ENCODE data around the gene ADM5. TPM values are rescaled to one million over a fixed set of nuclear protein-coding genes. Genes with fewer than 3 reads are reported as not detected.

The ADM5 gene, protein sequence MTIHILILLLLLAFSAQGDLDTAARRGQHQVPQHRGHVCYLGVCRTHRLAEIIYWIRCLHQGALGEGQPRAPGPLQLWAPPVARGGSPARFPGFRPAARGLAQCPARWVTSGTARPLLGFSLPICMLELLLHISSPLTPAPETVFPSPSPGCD
- polyA plus RNA-seq (2013, experiment 1 of 2), result 2.8 TPM
- 3.0 TPM for polyA plus RNA-seq (2013, experiment 2 of 2)

- Histone ChIP-seq H3K4me1 (ENCODE audit: control insufficient read depth, insufficient read depth, low read length, poor library complexity, severe bottlenecking) (peaks cover 5% of the 10 kb centered on the region), H3K36me3 (ENCODE audit: control insufficient read depth, insufficient read depth, low read length) (peaks cover 50% of the 10 kb centered on the region), H3K9me3 (ENCODE audit: control insufficient read depth, low read length) (no peaks in the 10 kb centered on the region), H3K4me3 (ENCODE audit: extremely low read depth, insufficient read depth, low read length, poor library complexity, severe bottlenecking) (peak within 1 kb of the TSS; percentile 41), H3K27ac (ENCODE audit: low read depth, low read length, severe bottlenecking) (no peak within 1 kb of the TSS)
- WGBS, 2 experiments (ENCODE audit: insufficient coverage in 2 of 2), result 95 to 96% methylated on average over 40 to 53 of the region's 54 CpGs
These were observed at the start of gene ADM5 for GRCh38 chr19:49689133-49690078. Gene ADM5, plus strand, starts transcription at chr19:49689594. Its CDS starts 244 bp downstream, at chr19:49689838.

- Histone ChIP-seq H3K36me3 (ENCODE audit: control insufficient read depth, insufficient read depth, low read length) (peaks cover 19% of the 10 kb centered on the region), H3K9me3 (ENCODE audit: control insufficient read depth, low read length) (no peaks in the 10 kb centered on the region), H3K4me3 (ENCODE audit: extremely low read depth, insufficient read depth, low read length, poor library complexity, severe bottlenecking) (peak within 1 kb of the TSS; percentile 99), H3K4me1 (ENCODE audit: control insufficient read depth, insufficient read depth, low read length, poor library complexity, severe bottlenecking) (peaks cover 43% of the 10 kb centered on the region), H3K27ac (ENCODE audit: low read depth, low read length, severe bottlenecking) (peak within 1 kb of the TSS; percentile 100)
- WGBS, 2 experiments (ENCODE audit: insufficient coverage in 2 of 2), result 0% methylated on average over 43 to 46 of the region's 51 CpGs
These were observed 49.1 kb upstream of the ADM5 start, which contains the start of gene RRAS for GRCh38 chr19:49640113-49640898. Gene RRAS, minus strand, starts transcription at chr19:49640143. Its CDS starts 45 bp downstream, at chr19:49640098.

DNA sequence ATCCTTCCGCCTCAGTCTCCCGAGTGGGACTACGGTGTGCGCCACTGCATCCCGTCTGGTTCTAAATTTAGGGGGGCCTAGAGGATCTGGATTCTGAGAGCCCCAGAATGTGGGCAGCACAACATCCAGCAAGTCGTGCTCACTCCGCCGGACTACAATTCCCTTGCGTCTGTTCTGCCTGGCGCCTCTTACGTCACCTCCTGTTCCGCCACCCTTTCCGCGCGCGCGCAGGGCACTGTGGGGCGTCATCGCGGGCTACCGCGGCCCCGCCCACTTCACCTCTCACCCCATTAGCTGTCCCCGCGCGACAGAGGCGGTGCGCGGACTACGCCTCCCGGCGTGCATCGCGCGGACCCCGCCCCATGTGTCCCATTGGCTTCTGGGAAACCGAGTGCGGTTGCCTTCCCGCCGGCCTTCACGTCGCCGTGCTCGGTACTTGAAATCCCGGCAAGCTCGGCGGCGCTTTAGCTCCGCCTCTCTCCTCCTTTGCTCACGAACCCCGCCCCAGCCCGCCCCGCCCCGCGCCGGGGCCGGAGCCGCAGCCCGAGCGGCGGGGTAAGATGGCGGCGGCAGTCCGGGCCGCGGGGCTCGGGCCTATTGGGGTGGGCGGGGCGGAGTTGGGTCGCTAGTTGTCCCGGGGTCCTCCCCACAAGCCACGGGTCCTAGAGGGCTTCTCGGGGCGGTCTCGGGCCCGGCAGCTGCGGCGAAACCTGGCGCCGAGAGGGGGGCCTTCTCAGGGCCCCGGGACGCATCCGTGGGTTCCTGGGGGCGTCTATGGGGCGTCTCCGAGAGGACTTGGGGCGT, 47.5 kb upstream of the ADM5 start, which contains the start of gene SCAF1:
Gene SCAF1, plus strand, starts transcription at position 522 of the 804 bp plus-strand sequence. CDS start 2,818 bp downstream, outside the sequence.
- H3K4me1 ChIP-seq (ENCODE audit: control insufficient read depth, insufficient read depth, low read length, poor library complexity, severe bottlenecking), result peaks cover 34% of the 10 kb centered on the region
- peak within 1 kb of the TSS; percentile 100 for H3K27ac ChIP-seq (ENCODE audit: low read depth, low read length, severe bottlenecking)
- H3K9me3 ChIP-seq (ENCODE audit: control insufficient read depth, low read length), result no peaks in the 10 kb centered on the region
- peaks cover 28% of the 10 kb centered on the region for H3K36me3 ChIP-seq (ENCODE audit: control insufficient read depth, insufficient read depth, low read length)
- H3K4me3 ChIP-seq (ENCODE audit: extremely low read depth, insufficient read depth, low read length, poor library complexity, severe bottlenecking), result peak within 1 kb of the TSS; percentile 99
- WGBS, 2 experiments (ENCODE audit: insufficient coverage in 2 of 2), result 0 to 1% methylated on average over 55 to 59 of the region's 87 CpGs

GRCh38 chr19:49642492-49643035, 46.8 kb upstream of the ADM5 start:
- H3K9me3 ChIP-seq (ENCODE audit: control insufficient read depth, low read length), result no peaks in the 10 kb centered on the region
- H3K4me3 ChIP-seq (ENCODE audit: extremely low read depth, insufficient read depth, low read length, poor library complexity, severe bottlenecking), result peak overlapping the region; percentile 99
- WGBS, 2 experiments (ENCODE audit: insufficient coverage in 2 of 2), result 9 to 10% methylated on average over 5 of the region's 5 CpGs
- H3K4me1 ChIP-seq (ENCODE audit: control insufficient read depth, insufficient read depth, low read length, poor library complexity, severe bottlenecking), result peaks cover 33% of the 10 kb centered on the region
- H3K36me3 ChIP-seq (ENCODE audit: control insufficient read depth, insufficient read depth, low read length), result peaks cover 35% of the 10 kb centered on the region
- H3K27ac ChIP-seq (ENCODE audit: low read depth, low read length, severe bottlenecking), result peak overlapping the region; percentile 100

GRCh38 chr19:49643466-49643865, 45.9 kb upstream of the ADM5 start:
- H3K36me3 ChIP-seq (ENCODE audit: control insufficient read depth, insufficient read depth, low read length), result peaks cover 44% of the 10 kb centered on the region
- no peak overlapping the region for H3K27ac ChIP-seq (ENCODE audit: low read depth, low read length, severe bottlenecking)
- peak overlapping the region; percentile 99 for H3K4me3 ChIP-seq (ENCODE audit: extremely low read depth, insufficient read depth, low read length, poor library complexity, severe bottlenecking)
- H3K9me3 ChIP-seq (ENCODE audit: control insufficient read depth, low read length), result no peaks in the 10 kb centered on the region
- 97 to 100% methylated on average over 2 of the region's 2 CpGs for WGBS, 2 experiments (ENCODE audit: insufficient coverage in 2 of 2)
- H3K4me1 ChIP-seq (ENCODE audit: control insufficient read depth, insufficient read depth, low read length, poor library complexity, severe bottlenecking), result peaks cover 26% of the 10 kb centered on the region

DNA sequence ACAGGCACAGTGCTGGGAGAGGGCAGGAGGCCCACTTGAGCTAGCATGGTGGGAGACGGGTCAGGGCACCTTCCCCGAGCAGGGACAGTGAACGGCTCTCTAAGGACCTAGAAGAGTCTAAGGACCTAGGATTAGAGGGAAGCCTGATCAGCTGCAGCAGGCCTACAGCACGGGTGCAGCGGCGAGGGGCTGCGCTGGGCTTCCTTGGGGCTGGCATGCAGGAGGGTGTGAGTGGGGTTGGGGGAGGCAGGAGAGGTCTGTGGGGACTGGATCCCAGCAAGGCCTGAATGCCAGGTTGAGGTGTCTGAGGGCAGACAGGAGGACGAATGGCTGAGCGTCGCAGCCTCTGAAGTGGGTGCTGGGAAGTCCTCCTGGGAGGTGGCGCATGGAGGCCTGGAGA, 43.8 kb upstream of the ADM5 start:
- H3K9me3 ChIP-seq (ENCODE audit: control insufficient read depth, low read length), result no peaks in the 10 kb centered on the region
- WGBS, 2 experiments (ENCODE audit: insufficient coverage in 2 of 2), result 98 to 99% methylated on average over 8 to 10 of the region's 11 CpGs
- H3K4me3 ChIP-seq (ENCODE audit: extremely low read depth, insufficient read depth, low read length, poor library complexity, severe bottlenecking), result no peak overlapping the region
- H3K4me1 ChIP-seq (ENCODE audit: control insufficient read depth, insufficient read depth, low read length, poor library complexity, severe bottlenecking), result peaks cover 18% of the 10 kb centered on the region
- H3K36me3 ChIP-seq (ENCODE audit: control insufficient read depth, insufficient read depth, low read length), result peaks cover 64% of the 10 kb centered on the region
- no peak overlapping the region for H3K27ac ChIP-seq (ENCODE audit: low read depth, low read length, severe bottlenecking)

DNA sequence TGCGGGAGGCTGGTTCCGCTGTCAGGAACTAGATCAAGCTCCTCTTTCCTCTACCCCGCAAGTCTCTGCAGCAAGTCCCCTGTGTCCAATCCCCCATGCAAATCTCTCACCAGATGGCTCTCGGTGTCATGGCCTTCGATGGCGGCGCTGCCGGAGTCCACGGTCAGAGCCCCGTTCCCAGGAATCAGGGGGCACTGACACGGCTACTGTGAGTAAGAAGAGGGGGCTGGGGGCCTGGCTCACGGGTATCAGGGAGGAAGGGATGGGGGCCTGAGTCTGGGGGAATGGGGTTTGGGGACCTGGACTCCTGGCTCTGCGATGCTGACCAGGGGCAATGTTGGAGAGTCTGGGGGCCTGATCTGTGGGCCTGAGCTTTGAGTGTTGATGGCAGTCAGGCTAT, 43.4 kb upstream of the ADM5 start:
- Histone ChIP-seq H3K4me3 (ENCODE audit: extremely low read depth, insufficient read depth, low read length, poor library complexity, severe bottlenecking) (no peak overlapping the region), H3K4me1 (ENCODE audit: control insufficient read depth, insufficient read depth, low read length, poor library complexity, severe bottlenecking) (peaks cover 14% of the 10 kb centered on the region), H3K36me3 (ENCODE audit: control insufficient read depth, insufficient read depth, low read length) (peaks cover 65% of the 10 kb centered on the region), H3K9me3 (ENCODE audit: control insufficient read depth, low read length) (no peaks in the 10 kb centered on the region), H3K27ac (ENCODE audit: low read depth, low read length, severe bottlenecking) (no peak overlapping the region)
- 97 to 98% methylated on average over 4 to 13 of the region's 13 CpGs for WGBS, 2 experiments (ENCODE audit: insufficient coverage in 2 of 2)

DNA sequence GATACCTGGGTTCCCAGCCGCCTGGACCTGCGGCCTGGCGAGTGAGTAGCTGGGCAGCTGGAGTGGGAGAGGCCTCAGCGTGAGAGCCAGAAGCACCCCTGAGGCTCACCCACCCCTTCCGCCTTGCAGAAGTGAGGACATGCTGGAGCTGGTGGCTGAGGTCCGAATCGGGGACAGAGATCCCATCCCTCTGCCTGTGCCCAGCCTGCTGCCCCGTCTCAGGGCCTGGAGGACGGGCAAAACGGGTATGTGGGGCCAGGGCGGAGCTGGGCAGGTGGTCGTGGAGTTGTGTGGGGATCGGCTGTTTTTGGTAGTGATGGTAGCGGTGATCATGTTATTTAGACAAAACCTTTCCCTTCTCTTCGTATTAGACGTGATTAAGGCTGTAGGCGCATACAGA, 42.8 kb upstream of the ADM5 start:
- H3K36me3 ChIP-seq (ENCODE audit: control insufficient read depth, insufficient read depth, low read length), result peaks cover 69% of the 10 kb centered on the region
- no peaks in the 10 kb centered on the region for H3K9me3 ChIP-seq (ENCODE audit: control insufficient read depth, low read length)
- peaks cover 14% of the 10 kb centered on the region for H3K4me1 ChIP-seq (ENCODE audit: control insufficient read depth, insufficient read depth, low read length, poor library complexity, severe bottlenecking)
- no peak overlapping the region for H3K4me3 ChIP-seq (ENCODE audit: extremely low read depth, insufficient read depth, low read length, poor library complexity, severe bottlenecking)
- WGBS, 2 experiments (ENCODE audit: insufficient coverage in 2 of 2), result 97% methylated on average over 13 to 14 of the region's 17 CpGs
- no peak overlapping the region for H3K27ac ChIP-seq (ENCODE audit: low read depth, low read length, severe bottlenecking)

- H3K36me3 ChIP-seq (ENCODE audit: control insufficient read depth, insufficient read depth, low read length), result peaks cover 87% of the 10 kb centered on the region
- no peaks in the 10 kb centered on the region for H3K4me1 ChIP-seq (ENCODE audit: control insufficient read depth, insufficient read depth, low read length, poor library complexity, severe bottlenecking)
- WGBS, 2 experiments (ENCODE audit: insufficient coverage in 2 of 2), result 97% methylated on average over 60 to 64 of the region's 72 CpGs
- no peaks in the 10 kb centered on the region for H3K9me3 ChIP-seq (ENCODE audit: control insufficient read depth, low read length)
- no peak overlapping the region for H3K4me3 ChIP-seq (ENCODE audit: extremely low read depth, insufficient read depth, low read length, poor library complexity, severe bottlenecking)
- H3K27ac ChIP-seq (ENCODE audit: low read depth, low read length, severe bottlenecking), result no peak overlapping the region
These were observed 38.2 kb upstream of the ADM5 start for GRCh38 chr19:49651029-49651819.
